Daoy (cell line): ENCODE results near the gene ZBTB6. TPM values are rescaled to one million over a fixed set of nuclear protein-coding genes. Genes with fewer than 3 reads are reported as not detected.
"Not testable (repeated sequence)": the region's sequence is repeated elsewhere in the genome, so short reads cannot be mapped to it uniquely, and the experiment has no call there.

Experiments used
- DNase-seq: peaks from one replicate; pipeline ENCODE4 v3.0.0-alpha.2; 2015; ENCODE audit warnings: low read depth
- total RNA-seq: library from RNA; depleted of rRNA; stranded (reverse); fragments of >200 nt; shearing (Covaris generic); gene quantifications from 2 replicates; pipeline ENCODE4 v1.2.3, GENCODE V29; 2014

ZBTB6 gene
- total RNA-seq, 1 experiment from 2014 or later = 14.0 TPM

DNA sequence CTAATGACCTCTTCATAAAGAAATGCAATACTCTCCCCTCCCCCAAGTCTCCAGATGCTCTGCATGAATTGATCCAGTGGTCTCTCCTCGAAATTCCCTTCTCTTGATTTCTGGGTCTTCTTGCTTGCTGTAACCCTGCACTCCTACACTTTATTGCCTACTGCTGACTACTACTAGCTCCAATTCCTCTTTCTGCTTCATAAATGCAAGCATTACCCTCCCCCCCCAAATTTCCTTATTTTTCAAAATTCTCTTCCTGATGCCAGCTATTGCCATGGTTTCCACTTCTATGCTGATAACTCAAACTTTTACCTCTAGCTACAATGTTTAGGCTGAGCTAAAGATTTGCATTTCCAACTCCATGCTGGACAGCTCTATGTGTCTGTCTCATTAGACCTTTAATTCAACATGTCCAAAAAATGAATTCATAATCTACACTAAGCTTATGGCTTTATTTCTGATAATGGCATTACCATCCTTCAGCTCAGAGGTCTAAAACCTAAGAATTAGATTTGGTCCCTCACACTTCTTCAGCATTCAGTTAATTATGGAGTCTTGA, 16.8 kb upstream of the ZBTB6 start:
- no peak for DNase-seq

DNA sequence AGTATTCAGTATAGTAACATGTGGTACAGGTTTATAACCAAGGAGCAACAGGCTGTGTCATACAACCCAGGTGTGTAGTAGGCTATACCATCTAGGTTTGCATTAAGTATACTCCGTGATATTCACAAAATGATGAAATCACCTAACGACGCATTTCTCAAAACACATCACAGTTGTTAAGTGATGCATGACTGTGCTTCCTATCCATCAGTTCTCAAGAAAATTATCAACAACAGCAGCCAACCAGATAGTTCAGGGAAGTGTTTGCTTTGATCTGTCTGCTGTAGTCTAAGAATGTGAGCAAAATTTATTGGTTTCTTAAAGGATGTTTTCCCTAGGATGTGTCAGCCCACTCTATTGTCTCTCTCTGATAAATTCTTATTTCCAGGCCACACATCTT, 10.8 kb upstream of the ZBTB6 start:
- no peak for DNase-seq

DNA sequence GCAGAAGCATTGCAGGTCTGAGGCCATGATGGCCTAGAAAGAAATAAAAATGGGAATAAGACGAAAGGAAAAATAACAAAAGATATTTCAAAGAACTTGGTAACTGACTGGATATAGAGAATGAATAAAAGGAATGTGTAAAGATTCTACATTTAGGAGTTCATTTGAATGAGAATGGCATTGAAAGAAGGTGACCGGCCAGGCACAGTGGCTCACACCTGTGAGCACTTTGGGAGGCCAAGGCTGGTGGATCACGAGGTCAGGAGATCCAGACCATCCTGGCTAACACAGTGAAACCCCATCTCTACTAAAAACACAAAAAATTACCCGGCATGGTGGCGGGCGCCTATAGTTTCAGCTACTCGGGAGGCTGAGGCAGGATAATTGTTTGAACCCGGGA, 9.6 kb upstream of the ZBTB6 start:
- DNase-seq = no peak

DNA sequence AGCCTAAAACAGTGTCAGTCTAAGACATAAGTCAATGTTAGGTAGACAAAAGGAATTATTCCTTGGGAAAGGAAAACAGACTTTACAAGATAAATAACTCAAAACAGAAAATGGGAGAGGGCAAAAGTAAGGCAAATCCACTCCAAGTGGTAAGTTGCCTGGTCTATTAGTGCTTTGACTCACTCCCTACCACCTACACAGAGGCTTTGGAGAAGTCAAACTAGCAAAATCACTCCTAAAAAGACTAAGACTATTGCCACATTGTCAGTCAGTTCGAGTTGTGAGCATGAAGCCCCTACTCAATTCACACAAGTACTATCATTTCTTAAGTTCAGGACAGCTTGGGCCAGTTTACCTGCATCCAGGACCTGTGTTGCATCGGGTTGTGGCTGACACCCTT, 5.2 kb upstream of the ZBTB6 start:
- no peak for DNase-seq

DNA sequence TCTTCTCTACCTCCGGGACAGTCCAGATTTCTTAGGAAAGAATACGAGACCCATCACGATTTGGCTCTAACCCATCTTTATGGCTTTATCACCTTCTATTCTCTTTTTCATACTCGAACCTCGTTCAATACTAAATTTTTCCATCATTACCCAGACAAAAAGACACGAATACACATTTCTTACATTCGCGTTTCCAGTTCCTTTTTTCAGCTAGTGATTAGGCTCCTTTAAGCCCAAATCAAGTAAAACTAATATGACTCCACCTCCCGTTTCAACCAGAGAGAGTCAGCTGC, 506 bp downstream of the ZBTB6 start:
- no peak for DNase-seq

DNA sequence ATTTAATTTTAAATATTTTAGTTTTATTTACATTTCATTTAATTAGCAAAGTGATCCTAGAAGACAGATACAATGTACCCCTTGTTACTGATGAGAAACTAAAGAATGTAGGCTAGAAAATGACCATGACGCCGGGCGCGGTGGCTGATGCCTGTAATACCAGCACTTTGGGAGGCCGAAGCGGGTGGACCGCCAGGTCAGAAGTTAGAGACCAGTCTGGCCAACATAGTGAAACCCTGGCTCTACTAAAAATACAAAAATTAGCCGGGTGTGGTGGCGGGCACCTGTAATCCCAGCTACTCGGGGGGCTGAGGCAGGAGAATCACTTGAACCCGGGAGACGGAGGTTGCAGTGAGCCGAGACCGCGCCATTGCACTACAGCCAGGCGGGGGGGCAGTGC, 7.0 kb downstream of the ZBTB6 start:
- not testable (repeated sequence) for DNase-seq

DNA sequence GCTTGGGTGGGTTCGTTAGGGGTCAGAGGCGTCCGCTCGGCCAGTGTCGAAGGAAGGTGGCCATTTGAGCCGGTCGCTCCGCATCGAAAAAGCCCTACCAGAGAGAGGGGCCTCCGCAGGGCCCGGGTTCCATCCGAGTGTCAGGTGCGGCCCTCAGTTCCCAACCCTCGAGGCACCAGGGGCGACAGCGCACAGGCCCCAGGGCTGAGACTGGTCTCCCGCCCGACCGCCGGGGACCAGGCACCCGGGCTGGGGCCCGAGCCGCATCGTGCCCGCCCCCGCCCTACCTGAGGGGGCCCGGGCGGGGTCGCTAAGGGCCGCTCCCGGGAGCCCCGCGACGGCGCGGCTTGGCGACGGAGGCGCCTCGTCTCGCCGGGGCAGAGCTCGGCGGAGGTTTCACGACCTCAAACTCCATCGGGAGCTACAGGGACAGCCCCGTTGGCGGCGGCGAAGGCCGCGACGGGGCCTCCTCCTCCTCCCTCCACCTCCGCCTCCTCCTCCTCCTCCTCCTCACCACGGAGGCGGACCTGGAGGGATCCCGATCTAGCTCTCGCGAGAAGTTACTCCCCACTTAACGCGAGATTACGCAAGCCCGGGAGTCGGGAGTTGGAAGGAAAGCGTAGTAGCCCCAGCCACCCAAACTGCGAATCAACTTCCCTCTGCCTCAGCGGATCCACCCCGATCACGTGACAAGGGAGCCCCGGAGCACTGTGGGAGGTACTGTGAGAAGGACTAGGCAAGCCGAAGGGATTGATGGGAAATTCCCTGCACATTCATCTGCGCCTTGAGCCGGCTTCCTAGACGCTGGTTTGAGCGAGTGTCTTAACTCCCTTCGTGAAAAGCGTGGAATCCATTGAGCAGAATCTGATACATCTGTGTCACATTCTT, 8.1 kb downstream of the ZBTB6 start, which contains the start of gene RC3H2:
RC3H2 (minus strand) TSS at position 537 of the 888 bp plus-strand sequence. CDS start 7,850 bp downstream, outside the sequence.
- peak; percentile 100 for DNase-seq

DNA sequence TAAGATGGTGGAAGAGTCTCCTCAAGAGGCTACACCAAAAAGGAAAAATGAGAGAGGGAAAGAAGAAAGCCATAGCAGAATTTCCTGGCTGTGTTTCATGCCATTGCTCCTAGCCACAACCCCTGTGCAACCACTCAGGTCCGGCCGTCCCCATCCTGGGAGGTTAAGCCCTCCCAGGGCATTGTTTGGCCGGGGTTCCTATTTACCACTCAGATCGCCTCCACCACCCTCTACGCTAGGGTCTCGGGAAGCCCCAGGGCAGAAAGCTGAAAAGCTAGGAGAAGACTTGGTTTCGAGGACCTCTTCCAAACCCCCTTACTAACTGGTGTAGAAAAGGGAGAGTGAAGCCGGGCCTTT, 8.7 kb downstream of the ZBTB6 start:
- DNase-seq = peak; percentile 50

DNA sequence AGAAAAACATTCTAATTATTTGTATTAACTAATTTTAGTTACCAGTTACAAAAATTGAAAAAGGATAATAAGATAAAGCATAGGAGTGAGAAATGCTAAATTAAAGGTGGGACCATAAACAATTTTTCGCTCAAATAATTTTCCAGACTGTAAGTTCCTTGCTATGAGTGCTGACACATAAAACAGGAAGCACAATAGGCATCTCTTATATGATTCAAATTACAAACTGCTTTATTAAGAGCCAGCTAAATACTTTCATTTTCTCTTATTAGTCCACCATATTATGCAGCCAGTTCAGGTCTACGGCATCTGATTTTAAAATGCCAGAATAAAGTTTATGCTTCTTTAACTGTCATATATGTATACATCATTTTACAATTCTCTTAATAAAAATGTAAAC, 12.3 kb downstream of the ZBTB6 start:
- DNase-seq = no peak

DNA sequence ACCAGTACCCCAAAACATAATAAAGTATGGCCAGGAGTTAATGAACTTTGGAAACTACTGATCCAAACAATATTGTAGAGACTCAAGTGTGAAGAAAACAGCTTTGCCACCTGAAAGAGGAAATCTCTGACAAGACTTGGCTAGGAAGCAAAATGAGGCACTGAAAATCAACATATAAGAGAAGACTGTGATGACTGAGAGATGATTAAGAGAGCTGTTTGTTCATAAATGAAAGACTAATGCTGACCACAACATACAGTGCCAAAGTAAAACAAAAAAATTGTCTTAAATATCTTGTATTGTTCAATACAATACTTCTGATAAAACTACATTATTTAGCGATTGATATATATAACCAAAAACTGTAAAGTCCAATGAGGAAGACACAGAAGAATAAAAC, 15.2 kb downstream of the ZBTB6 start:
- DNase-seq = no peak

DNA sequence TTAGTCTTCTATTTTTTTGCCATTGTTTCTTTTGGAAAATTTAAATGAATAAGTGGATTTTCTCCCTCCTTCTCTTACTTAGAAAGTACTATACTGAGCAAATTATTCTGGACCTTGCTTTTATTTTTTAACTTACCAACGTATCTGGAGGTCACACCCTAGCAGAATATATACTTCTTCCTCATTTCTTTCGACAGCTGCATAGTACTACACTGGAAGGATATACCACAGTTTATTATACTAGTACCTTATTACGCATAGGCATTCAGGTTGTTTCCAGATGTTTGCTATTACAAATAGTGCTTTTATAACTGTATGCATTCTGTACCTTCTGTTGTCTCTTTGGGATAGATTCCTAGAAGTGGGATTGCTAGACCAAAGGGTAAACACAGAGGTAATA, 24.6 kb downstream of the ZBTB6 start:
- no peak for DNase-seq

DNA sequence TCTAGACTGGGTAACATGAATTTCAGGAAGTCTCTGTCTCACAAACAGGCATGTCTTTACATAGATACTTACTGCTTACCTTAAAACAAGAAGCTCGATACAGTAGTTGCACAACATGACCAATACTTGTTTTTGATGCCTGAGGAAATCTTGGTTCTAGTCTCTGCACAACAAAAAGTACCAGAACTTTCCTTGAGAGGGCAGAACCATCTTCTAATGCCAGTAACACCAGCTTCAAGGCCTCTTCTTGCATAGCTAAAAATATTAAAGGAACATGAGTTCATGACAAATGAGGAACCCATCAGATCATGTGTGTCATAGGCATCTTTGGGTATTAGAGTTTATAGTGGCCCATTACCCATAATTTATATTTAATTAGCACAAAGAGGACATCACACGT, 30.0 kb downstream of the ZBTB6 start:
- no peak for DNase-seq

DNA sequence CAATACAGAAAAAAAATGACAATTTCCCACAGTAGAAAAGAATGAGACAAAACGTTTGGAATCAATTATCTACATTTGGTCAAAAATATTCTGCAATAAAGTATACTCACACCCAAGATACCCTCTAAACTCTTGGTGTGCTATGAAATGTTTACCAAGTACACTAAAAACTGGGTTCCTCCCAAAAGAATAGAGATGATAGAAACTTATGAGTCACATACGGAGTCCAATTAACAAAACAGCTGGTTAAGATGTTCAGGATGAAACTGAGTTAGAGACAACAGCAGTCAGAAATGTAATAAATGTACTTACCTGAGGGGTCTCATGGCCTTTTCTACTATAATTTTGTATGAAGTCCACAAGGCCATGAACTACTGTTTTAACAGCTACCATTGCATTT, 33.7 kb downstream of the ZBTB6 start:
- DNase-seq = no peak

DNA sequence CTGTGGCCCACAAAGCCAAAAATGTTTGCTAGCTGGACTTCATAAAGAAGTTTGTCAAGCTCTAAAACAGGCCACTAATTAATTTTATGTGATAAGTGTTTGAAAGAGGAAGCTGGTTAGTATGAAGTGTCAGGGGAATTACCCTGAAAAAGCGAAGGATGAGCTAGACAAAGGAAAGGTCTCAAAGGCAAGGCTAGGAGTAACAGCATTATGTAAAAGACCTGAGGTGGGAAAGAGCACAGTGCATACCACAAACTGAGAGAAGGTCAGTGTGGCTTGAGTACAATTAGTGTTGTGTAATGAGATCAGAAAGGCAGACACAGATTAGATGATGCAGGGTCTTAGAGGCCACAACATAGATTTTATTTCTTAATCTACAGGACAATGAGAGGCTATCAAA, 37.6 kb downstream of the ZBTB6 start:
- DNase-seq = no peak

DNA sequence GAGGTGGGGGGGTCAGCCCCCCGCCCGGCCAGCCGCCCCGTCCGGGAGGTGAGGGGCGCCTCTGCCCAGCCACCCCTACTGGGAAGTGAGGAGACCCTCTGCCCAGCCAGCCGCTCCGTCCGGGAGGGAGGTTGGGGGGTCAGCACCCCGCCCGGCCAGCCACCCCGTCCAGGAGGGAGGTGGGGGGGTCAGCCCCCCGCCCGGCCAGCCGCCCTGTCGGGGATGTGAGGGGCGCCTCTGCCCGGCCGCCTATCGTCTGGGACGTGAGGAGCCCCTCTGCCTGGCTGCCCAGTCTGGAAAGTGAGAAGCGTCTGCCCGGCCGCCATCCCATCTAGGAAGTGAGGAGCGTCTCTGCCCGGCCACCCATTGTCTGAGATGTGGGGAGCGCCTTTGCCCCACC, 45.8 kb downstream of the ZBTB6 start:
- not testable (repeated sequence) for DNase-seq

DNA sequence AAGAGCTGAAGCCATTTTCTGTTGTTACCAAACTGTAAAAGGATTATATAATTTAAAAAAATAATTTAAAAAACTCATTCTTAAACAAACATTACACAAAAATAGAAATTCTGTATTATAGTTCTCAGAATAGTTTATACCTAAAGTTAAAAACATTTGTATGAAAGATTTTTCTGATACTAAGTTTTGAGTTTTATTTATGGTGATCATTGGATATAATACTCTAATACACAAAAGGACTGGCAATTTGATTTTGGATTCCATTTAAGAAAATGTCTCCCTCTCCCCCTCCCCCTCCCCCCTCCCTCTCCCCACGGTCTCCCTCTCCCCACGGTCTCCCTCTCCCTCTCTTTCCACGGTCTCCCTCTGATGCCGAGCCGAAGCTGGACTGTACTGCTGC, 47.0 kb downstream of the ZBTB6 start:
- no peak for DNase-seq

DNA sequence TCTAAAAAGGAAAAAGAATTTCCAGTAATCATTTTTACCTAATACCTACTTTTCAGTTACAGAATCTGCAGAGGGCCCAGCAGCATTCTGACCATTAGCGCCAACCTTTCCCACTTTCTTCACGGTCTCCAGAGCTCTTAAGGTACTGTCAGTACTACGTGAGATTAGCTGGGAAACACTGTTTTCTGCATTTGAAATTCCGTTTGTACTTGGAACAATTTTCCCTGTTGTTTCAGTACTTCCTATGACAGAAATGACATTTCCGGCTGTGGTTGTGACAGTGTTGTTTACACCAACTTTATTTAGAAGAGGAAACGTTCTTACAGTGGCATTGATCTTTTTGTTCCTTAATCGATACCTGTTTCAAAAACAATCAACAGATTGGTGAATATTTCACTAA, 47.8 kb downstream of the ZBTB6 start:
- DNase-seq = no peak

DNA sequence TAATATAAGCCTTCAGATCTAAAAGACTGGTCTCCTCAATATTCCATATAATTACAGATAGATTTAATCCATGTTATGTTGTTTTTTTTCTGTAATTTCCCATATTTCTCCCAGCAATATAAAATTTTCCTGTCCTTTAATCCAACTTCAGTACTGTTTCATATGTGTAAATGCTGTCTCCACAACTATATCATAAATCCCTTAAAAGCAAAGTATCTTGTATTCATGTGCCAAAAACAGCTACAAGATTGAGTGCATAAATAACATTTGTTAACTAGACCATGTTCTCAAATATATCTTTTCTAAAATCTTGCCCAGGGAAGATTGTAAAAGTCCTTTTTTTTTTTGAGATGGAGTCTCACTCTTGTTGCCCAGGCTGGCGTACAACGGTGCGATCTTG, 49.7 kb downstream of the ZBTB6 start:
- no peak for DNase-seq

DNA sequence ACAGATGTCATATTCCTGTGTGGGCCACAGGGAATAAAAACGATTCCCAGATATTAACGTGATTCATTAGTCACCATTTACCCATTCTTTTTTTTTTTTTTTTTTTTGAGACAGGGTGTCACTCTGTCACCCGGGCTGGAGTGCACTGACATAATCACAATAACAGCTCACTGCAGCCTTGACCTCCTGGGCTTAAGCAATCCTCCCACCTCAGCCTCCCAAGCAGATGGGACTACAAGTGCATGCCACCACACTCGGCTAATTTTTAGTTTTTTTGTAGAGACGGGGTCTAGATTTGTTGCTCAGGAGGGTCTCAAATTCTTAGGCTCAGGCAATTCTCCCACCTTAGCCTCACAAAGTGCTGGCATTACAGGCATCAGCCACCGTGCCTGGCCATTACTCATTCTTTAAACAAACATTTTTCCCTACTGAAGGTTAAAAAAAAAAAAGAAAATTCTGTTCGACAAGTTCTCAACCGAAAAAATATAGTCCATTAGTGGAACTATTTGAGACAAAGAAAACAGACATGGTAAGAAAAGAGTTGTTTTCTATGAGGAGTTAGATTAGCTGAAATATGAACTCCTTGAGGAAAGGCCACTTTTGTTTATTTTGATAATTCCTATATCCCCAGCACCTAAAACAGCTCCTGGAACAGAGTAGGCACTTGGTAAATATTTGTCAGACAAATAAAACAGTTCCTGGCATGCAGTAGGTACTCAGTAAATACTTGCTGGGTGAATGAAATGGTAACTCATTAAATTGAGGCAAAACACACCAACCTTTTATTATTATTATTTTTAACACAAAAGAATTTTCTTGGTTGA, 52.6 kb downstream of the ZBTB6 start:
- DNase-seq = no peak
